AG04450 (cell line): ENCODE data around the gene NDST4. TPM values are rescaled to one million over a fixed set of nuclear protein-coding genes. Genes with fewer than 3 reads are reported as not detected.

Experiments used
- CTCF ChIA-PET: fragments of 300-600, 350-600 bp; formaldehyde crosslinking; extraction: SDS; loops from one replicate; lab custom pipeline; 2022; ENCODE audit warnings: antibody characterized with exemption, inconsistent platforms; lab: Charles Lee
- POLR2A ChIA-PET: fragments of 350-600 bp; formaldehyde crosslinking; extraction: SDS; loops from one replicate; lab custom pipeline; 2021; ENCODE audit warnings: antibody characterized with exemption, inconsistent platforms; lab: Yijun Ruan, JAX
- DNase-seq: peaks from one replicate; pipeline ENCODE4 v3.0.0-alpha.2; 2011; ENCODE audit warnings: low read depth, low spot score
- H3K27ac ChIP-seq: one replicate; pipeline ENCODE4 v1.5.1; 2012; ENCODE audit warnings: low read depth, low read length, control low read depth
- H3K27me3 ChIP-seq: one replicate; pipeline ENCODE4 v1.6.0; 2012; ENCODE audit warnings: low read length; ENCODE audit not compliant: control insufficient read depth, insufficient read depth
- H3K4me3 ChIP-seq: 2 replicates; pipeline ENCODE4 v1.5.1; 2011; ENCODE audit warnings: mild to moderate bottlenecking, low read depth, low read length, control low read depth
- H3K9me3 ChIP-seq: 2 replicates; pipeline ENCODE4 v1.5.1; 2012; ENCODE audit warnings: low read length; ENCODE audit not compliant: control insufficient read depth, insufficient read depth
- CTCF ChIP-seq: IDR thresholded peaks from 2 replicates; pipeline ENCODE4 v1.5.1; 2011; ENCODE audit warnings: low read depth, low read length, control low read depth, inconsistent platforms
- polyA plus RNA-seq: library from polyadenylated mRNA; depleted of rRNA; stranded (reverse); fragments of >200 nt; gene quantifications from 2 replicates; pipeline ENCODE4 v1.2.3, GENCODE V29; 2011

The NDST4 gene
- polyA plus RNA-seq, 1 experiment, result not detected

- no peak for DNase-seq
- TF ChIP-seq CTCF, result no peak
- H3K27ac ChIP-seq, result no peak overlapping the region
- POLR2A ChIA-PET, result no interaction called here
- no peaks in the 10 kb centered on the region for H3K27me3 ChIP-seq
- no peaks in the 10 kb centered on the region for H3K9me3 ChIP-seq
- CTCF ChIA-PET, result no interaction called here
- H3K4me3 ChIP-seq, result no peak overlapping the region
Measured at GRCh38 chr4:115121351-115122043, 8.1 kb upstream of the NDST4 start.

GRCh38 chr4:115119804-115120352 lies 6.5 kb upstream of the NDST4 start:
- no peak overlapping the region for H3K27ac ChIP-seq
- DNase-seq, result no peak
- no peaks in the 10 kb centered on the region for H3K9me3 ChIP-seq
- no peak overlapping the region for H3K4me3 ChIP-seq
- H3K27me3 ChIP-seq, result no peaks in the 10 kb centered on the region
- no peak for TF ChIP-seq CTCF
- ChIA-PET POLR2A (no interaction called here), CTCF (no interaction called here)

- no peak for TF ChIP-seq CTCF
- Histone ChIP-seq H3K27me3 (no peaks in the 10 kb centered on the region), H3K27ac (no peak overlapping the region), H3K4me3 (no peak overlapping the region), H3K9me3 (no peaks in the 10 kb centered on the region)
- CTCF ChIA-PET, result no interaction called here
- DNase-seq, result no peak
- POLR2A ChIA-PET, result no interaction called here
Measured at GRCh38 chr4:115117651-115118050, 4.2 kb upstream of the NDST4 start.

- H3K27me3 ChIP-seq, result no peaks in the 10 kb centered on the region
- H3K9me3 ChIP-seq, result no peaks in the 10 kb centered on the region
- DNase-seq, result no peak
- no peak overlapping the region for H3K4me3 ChIP-seq
- POLR2A ChIA-PET, result no interaction called here
- CTCF ChIA-PET, result no interaction called here
- H3K27ac ChIP-seq, result no peak overlapping the region
- TF ChIP-seq CTCF, result no peak
Measured at GRCh38 chr4:115110191-115111181, 2.9 kb downstream of the NDST4 start.
